Right lobe of liver (tissue), 4 donors: ENCODE results near the gene CBR4.

ENCODE experiments used
- CTCF ChIP-seq, 4 donors: fragments of 200-600 bp in 3 of 4; fragments of 450-650 bp in 1 of 4; IDR thresholded peaks; one replicate each; pipeline versions ENCODE4 v1.5.1 to v1.8.0; 2016 to 2022; ENCODE audit warnings: antibody characterized with exemption in 4 of 4, mild to moderate bottlenecking in 2 of 4
- POLR2A ChIP-seq: fragments of 450-650 bp; IDR thresholded peaks from one replicate; pipeline ENCODE4 v1.6.1; 2017; ENCODE audit warnings: antibody characterized with exemption, mild to moderate bottlenecking
- donor health status: DM: no; HTN: no; CAD: no.
- donor health status: DM: no; HTN: no; CAD: no.
- donor health status: DM: no; HTN: yes; CAD: no.

- TF ChIP-seq CTCF (IDR thresholded peaks at IDR 0.05) (no peak), POLR2A (no peak)
These were observed 16.1 kb downstream of the CBR4 start for GRCh38 chr4:168993714-168994510.
